HL-60 (cell line): ENCODE results near the gene RAMAC.

Source experiments
- DNase-seq, 2 experiments: peaks; one replicate each; pipeline ENCODE4 v3.0.0-alpha.2; 2010 to 2020; ENCODE audit warnings: low read depth in 1 of 2, low spot score in 1 of 2
- H3K27ac ChIP-seq: fragments of 250-450 bp; sonication (Bioruptor Pico); replicated peaks from 2 replicates; pipeline ENCODE4 v1.5.1; 2020; ENCODE audit warnings: mild to moderate bottlenecking, moderate library complexity
- H3K27me3 ChIP-seq: fragments of 250-450 bp; sonication (Bioruptor Pico); 2 replicates; pipeline ENCODE4 v1.5.1; 2021; ENCODE audit warnings: mild to moderate bottlenecking, moderate library complexity; ENCODE audit not compliant: insufficient read depth, poor library complexity, severe bottlenecking
- H3K4me3 ChIP-seq: replicated peaks from 2 replicates; pipeline ENCODE4 v1.5.1; 2011; ENCODE audit warnings: mild to moderate bottlenecking, control low read depth, low read length; ENCODE audit not compliant: insufficient read depth
- CTCF ChIP-seq: IDR thresholded peaks from one replicate; pipeline ENCODE4 v1.5.1; 2011; ENCODE audit warnings: low read length, control low read depth, inconsistent platforms; ENCODE audit not compliant: insufficient read depth
- GABPA ChIP-seq: IDR thresholded peaks from 2 replicates; pipeline ENCODE4 v1.6.1; 2012; ENCODE audit warnings: low read depth
- POLR2AphosphoS5 ChIP-seq: IDR thresholded peaks from 2 replicates; pipeline ENCODE4 v1.6.1; 2012; ENCODE audit warnings: low read depth
- SPI1 ChIP-seq: IDR thresholded peaks from 2 replicates; pipeline ENCODE4 v1.6.1; 2012; ENCODE audit warnings: low read depth, mild to moderate bottlenecking, borderline replicate concordance
- TF ChIP-seq, protein P1 (sequence below): IDR thresholded peaks from 2 replicates; pipeline ENCODE4 v1.6.1; 2012; ENCODE audit warnings: low read depth; ENCODE audit not compliant: insufficient replicate concordance

RAMAC gene

GRCh38 chr15:82979726-82980125 is 6.3 kb upstream of the RAMAC start:
- H3K4me3 ChIP-seq: no peak overlapping the region
- no peak overlapping the region for H3K27ac ChIP-seq
- no peak for TF ChIP-seq SPI1
- H3K27me3 ChIP-seq: no peaks in the 10 kb centered on the region
- no peak for DNase-seq

GRCh38 chr15:82980981-82981380 is 5.0 kb upstream of the RAMAC start:
- no peak overlapping the region for H3K4me3 ChIP-seq
- TF ChIP-seq GABPA (no peak), CTCF (no peak), SPI1 (no peak), POLR2AphosphoS5 (no peak)
- TF ChIP-seq, protein P1, sequence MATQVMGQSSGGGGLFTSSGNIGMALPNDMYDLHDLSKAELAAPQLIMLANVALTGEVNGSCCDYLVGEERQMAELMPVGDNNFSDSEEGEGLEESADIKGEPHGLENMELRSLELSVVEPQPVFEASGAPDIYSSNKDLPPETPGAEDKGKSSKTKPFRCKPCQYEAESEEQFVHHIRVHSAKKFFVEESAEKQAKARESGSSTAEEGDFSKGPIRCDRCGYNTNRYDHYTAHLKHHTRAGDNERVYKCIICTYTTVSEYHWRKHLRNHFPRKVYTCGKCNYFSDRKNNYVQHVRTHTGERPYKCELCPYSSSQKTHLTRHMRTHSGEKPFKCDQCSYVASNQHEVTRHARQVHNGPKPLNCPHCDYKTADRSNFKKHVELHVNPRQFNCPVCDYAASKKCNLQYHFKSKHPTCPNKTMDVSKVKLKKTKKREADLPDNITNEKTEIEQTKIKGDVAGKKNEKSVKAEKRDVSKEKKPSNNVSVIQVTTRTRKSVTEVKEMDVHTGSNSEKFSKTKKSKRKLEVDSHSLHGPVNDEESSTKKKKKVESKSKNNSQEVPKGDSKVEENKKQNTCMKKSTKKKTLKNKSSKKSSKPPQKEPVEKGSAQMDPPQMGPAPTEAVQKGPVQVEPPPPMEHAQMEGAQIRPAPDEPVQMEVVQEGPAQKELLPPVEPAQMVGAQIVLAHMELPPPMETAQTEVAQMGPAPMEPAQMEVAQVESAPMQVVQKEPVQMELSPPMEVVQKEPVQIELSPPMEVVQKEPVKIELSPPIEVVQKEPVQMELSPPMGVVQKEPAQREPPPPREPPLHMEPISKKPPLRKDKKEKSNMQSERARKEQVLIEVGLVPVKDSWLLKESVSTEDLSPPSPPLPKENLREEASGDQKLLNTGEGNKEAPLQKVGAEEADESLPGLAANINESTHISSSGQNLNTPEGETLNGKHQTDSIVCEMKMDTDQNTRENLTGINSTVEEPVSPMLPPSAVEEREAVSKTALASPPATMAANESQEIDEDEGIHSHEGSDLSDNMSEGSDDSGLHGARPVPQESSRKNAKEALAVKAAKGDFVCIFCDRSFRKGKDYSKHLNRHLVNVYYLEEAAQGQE: no peak
- H3K27ac ChIP-seq: no peak overlapping the region
- no peaks in the 10 kb centered on the region for H3K27me3 ChIP-seq
- DNase-seq: no peak

GRCh38 chr15:82986442-82986780 is 401 bp downstream of the RAMAC start:
- no peak for DNase-seq
- no peaks in the 10 kb centered on the region for H3K27me3 ChIP-seq
- H3K27ac ChIP-seq: peak overlapping the region; percentile 81
- H3K4me3 ChIP-seq: peak overlapping the region; percentile 75
- no peak for TF ChIP-seq POLR2AphosphoS5
- no peak for TF ChIP-seq GABPA
- TF ChIP-seq CTCF: no peak
- TF ChIP-seq, protein P1: no peak
- TF ChIP-seq SPI1: no peak

GRCh38 chr15:82992436-82992998 is 6.5 kb downstream of the RAMAC start:
- Histone ChIP-seq H3K27me3 (no peaks in the 10 kb centered on the region), H3K27ac (no peak overlapping the region), H3K4me3 (no peak overlapping the region)
- DNase-seq: no peak
- TF ChIP-seq, protein P1: no peak
